Vagina (tissue), 2 donors: ENCODE data around the gene FKBP10.

Experiments used
- CTCF ChIP-seq, 3 experiments: fragments of 450-650 bp in 2 of 3; fragments of 200-600 bp in 1 of 3; sonication (generic) in 1 of 3; IDR thresholded peaks; one replicate each; pipeline ENCODE4 v1.5.1; 2017 to 2019; ENCODE audit warnings: antibody characterized with exemption in 3 of 3, mild to moderate bottlenecking in 2 of 3, moderate library complexity in 2 of 3
- POLR2A ChIP-seq, 2 donors: fragments of 450-650 bp; IDR thresholded peaks; one replicate each; pipeline ENCODE4 v1.6.1; 2017; ENCODE audit warnings: antibody characterized with exemption in 2 of 2, mild to moderate bottlenecking in 2 of 2, moderate library complexity in 2 of 2
- POLR2AphosphoS5 ChIP-seq, 2 donors: sonication (generic); formaldehyde crosslinking; IDR thresholded peaks; one replicate each; pipeline ENCODE4 v1.9.0; 2017; ENCODE audit warnings: antibody characterized with exemption in 2 of 2, mild to moderate bottlenecking in 2 of 2, low read depth in 1 of 2; ENCODE audit not compliant: insufficient read depth in 1 of 2

GRCh38 chr17:41781404-41782110 lies 31.2 kb upstream of the FKBP10 start:
- TF ChIP-seq POLR2AphosphoS5 (IDR thresholded peaks at IDR 0.05; ENCODE audit: insufficient read depth in 1 of 2, low read depth in 1 of 2) (no peak), CTCF (IDR thresholded peaks at IDR 0.05) (no peak), POLR2A (IDR thresholded peaks at IDR 0.05) (no peak)
